Fibroblast of lung (primary cell): ENCODE results near the gene PDE9A. TPM values are rescaled to one million over a fixed set of nuclear protein-coding genes. Genes with fewer than 3 reads are reported as not detected.

Experiments used
- polyA plus RNA-seq, 2 donors: library from polyadenylated mRNA; depleted of rRNA in 1 of 2; stranded (reverse) in 1 of 2; unstranded in 1 of 2; fragments of >200 nt; gene quantifications; 2 replicates each; pipeline ENCODE4 v1.2.1, GENCODE V29; 2011 to 2012; ENCODE audit warnings: missing spikeins in 1 of 2
- total RNA-seq: library from RNA; depleted of rRNA; stranded (reverse); fragments of >200 nt; gene quantifications from 2 replicates; pipeline ENCODE4 v1.2.1, GENCODE V29; 2014

Gene PDE9A
- total and polyA plus RNA-seq, 2 donors (not counting 1 experiment from before 2014, with no cell fraction given) = 1.8 to 4.4 TPM

Other genes starting within 250 kb of the PDE9A start
- gene UBASH3A, start 249.7 kb upstream of the PDE9A start, total RNA-seq = not detected in 2 replicates
- gene UBASH3A, start 249.7 kb upstream of the PDE9A start, polyA plus RNA-seq = not detected in 2 replicates
- not detected in 2 replicates for gene RSPH1, start 157.4 kb upstream of the PDE9A start, total RNA-seq
- gene RSPH1, start 157.4 kb upstream of the PDE9A start, polyA plus RNA-seq = 0.05 TPM in 1 of 2 replicates, not detected in the other
- 2.8 and 6.4 TPM in 2 replicates for gene SLC37A1, start 139.8 kb upstream of the PDE9A start, total RNA-seq
- 0.42 and 1.2 TPM in 2 replicates for gene SLC37A1, start 139.8 kb upstream of the PDE9A start, polyA plus RNA-seq
- 9.8 and 10.2 TPM in 2 replicates for gene WDR4, start 225.9 kb downstream of the PDE9A start, total RNA-seq
- 8.2 and 11.7 TPM in 2 replicates for gene WDR4, start 225.9 kb downstream of the PDE9A start, polyA plus RNA-seq
- gene NDUFV3, start 239.7 kb downstream of the PDE9A start, total RNA-seq = 37.7 and 43.7 TPM in 2 replicates
- 38.2 and 48.0 TPM in 2 replicates for gene NDUFV3, start 239.7 kb downstream of the PDE9A start, polyA plus RNA-seq